Glomerular endothelial cell (primary cell): ENCODE results near the gene GAK. TPM values are rescaled to one million over a fixed set of nuclear protein-coding genes. Genes with fewer than 3 reads are reported as not detected.

Source experiments
- DNase-seq: peaks from one replicate; pipeline ENCODE4 v3.0.0-alpha.2; 2011; ENCODE audit warnings: low read depth, low spot score; ENCODE audit errors: extremely low read depth
- total RNA-seq: library from RNA; depleted of rRNA; stranded (reverse); fragments of >200 nt; gene quantifications from 2 replicates; pipeline ENCODE4 v1.2.3, GENCODE V29; 2015

Gene GAK
- total RNA-seq, 1 donor from 2014 or later = 176 TPM

DNA sequence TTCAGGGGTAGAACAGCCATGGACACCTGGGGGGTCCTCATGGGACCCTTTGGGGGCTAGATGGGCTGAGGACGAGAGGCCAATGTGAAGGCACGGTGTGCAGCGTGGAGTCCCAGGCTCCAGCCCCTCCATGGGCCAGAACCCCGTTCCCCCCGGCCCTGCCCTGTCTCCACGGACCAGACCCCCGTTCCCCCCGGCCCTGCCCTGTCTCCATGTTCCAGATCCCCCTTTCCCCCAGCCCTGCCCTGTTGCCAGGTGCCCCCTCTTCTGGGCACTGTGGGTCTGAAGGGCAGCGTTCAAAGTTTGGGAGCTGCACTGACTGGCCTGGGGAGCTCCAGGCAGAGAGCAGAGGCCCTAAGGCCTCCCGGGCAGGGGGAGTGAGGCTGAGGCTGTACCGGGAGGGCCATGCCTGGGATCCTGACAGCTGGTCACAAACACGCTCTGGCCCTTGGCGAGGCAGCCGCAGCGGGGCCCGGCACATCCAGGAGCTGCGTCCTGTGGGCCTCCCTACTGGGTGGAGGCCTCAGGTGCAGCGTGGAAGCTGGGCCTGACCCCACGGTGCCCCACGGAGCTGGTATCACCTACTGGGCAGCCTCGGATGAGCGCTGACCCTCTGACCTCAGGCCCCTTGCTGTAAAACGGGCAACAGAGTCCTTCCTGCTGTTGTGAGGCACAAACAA lies 32.4 kb upstream of the GAK start:
- no peak for DNase-seq

- DNase-seq = no peak
These were observed 31.4 kb upstream of the GAK start for GRCh38 chr4:963276-964225.

- no peak for DNase-seq
These were observed 30.4 kb upstream of the GAK start for GRCh38 chr4:962231-963208.

- DNase-seq = no peak
These were observed 29.5 kb upstream of the GAK start for GRCh38 chr4:961351-962230.

GRCh38 chr4:960636-961350 lies 28.7 kb upstream of the GAK start:
- no peak for DNase-seq

GRCh38 chr4:960140-960635 lies 28.1 kb upstream of the GAK start:
- no peak for DNase-seq

DNA sequence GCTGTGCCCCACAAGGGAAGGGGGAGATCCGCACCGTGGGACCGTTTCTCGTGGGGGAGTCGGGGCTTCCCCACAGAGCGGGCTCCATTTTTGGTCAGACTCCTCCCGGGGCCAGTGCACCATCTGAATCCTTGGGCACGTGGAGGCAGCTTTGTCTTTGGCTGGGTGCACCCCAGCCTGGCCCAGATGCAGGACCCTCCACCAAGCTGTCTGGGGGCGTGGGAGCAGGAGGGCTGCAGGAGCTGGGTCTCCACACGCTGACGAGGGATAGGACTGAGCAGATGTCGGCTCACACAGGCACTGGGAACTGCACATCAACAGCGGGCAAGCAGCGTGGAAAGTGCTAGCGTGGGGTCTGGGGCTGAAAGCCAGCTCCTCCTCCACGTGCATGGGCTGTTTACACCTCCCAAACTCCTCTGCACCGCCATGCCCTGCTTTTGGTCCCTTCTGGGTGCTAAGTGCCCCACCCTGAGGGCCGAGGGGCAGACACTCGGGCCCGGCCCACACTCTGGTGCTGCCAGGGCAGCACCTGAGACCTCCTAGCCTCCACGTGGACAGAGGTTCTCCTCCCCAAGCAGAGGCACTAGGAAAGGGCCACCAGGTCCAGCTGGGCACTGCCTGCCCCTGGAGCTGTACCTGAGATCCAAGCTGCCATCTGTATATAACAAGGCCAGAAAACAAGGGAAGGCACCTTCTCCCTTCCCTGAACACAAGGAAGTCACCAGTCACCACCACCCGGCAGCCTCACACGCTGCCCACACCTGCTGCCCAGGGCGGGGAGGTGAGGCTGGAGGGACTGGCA lies 27.4 kb upstream of the GAK start:
- DNase-seq = no peak

DNA sequence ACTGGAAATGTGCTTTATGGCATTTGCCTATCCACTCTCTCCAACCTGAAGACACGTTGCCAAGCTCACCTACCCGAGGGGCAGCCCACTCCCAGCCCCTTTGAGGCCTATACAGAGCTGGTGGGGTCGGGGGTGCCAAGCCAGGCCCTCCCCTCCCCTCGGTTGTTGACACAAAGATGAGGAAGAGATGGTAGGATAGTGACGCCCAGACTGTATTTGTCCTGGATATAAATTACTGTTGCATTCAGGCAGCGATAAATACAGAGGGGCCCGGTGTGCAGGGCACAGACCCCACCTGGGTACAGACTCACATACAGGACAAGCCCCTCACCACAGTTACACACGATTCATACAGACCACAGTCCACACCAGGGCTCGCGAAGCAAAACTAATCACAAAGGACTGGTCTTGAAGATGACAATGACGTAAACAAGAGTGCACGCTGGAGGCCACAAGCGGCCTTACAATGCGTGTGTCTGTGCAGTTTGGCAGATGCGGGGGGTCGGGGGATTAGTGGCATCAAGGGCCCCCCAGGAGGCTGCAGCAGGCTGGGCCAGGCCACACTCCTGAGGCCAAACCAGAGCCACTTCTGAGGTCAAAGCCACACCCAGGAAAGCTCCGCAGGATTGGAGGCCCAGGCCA lies 26.7 kb upstream of the GAK start:
- DNase-seq = no peak

DNA sequence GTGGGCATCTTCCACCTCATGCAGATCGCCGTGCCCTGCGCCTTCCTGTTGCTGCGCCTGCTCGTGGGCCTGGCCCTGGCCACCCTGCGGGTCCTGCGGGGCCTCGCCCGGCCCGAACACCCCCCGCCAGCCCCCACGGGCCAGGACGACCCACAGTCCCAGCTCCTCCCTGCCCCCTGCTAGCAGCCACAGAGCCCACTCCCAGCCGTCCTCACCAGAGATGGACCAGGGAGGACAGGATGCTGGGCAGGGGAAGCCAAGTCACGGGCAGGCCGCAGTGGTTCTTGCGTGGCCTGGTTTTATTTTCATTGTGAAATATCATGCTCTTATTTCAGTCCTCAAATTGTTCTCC lies 26.2 kb upstream of the GAK start:
- DNase-seq = no peak

GRCh38 chr4:957581-958313 lies 25.6 kb upstream of the GAK start:
- no peak for DNase-seq

- DNase-seq = no peak
These were observed 25.1 kb upstream of the GAK start for GRCh38 chr4:957231-957580.

- no peak for DNase-seq
These were observed 24.6 kb upstream of the GAK start for GRCh38 chr4:956531-957230.

GRCh38 chr4:955931-956381 lies 23.8 kb upstream of the GAK start:
- DNase-seq = no peak

GRCh38 chr4:955161-955921 lies 23.2 kb upstream of the GAK start:
- no peak for DNase-seq

GRCh38 chr4:954211-955020 lies 22.3 kb upstream of the GAK start:
- no peak for DNase-seq
